IMR-90 (cell line): ENCODE measurements around the gene NF2. TPM values are rescaled to one million over a fixed set of nuclear protein-coding genes. Genes with fewer than 3 reads are reported as not detected.
A peak's percentile ranks its signal among the peaks of the same experiment; 100 is the strongest.

Experiments used
- ATAC-seq: fragments of 200-7000 bp; cut with Tn5 transposase; 2 replicates; pipeline ENCODE4 v1.9.1; 2020; ENCODE audit warnings: low read depth, mild to moderate bottlenecking, moderate library complexity
- BruUV-seq: library from RNA; stranded (reverse); fragments of 400-500 nt; replicated peaks from 2 replicates; lab custom pipeline; 2021; lab: Mats Ljungman, UMichigan
- CTCF ChIA-PET: fragments of 300-600 bp; formaldehyde crosslinking; extraction: SDS; loops from one replicate; lab custom pipeline; 2021; ENCODE audit warnings: antibody characterized with exemption; lab: Yijun Ruan, JAX
- POLR2A ChIA-PET: fragments of 300-600 bp; sonication (Branson Sonifier 250); formaldehyde crosslinking; loops from one replicate; lab custom pipeline; 2022; ENCODE audit warnings: antibody characterized with exemption; ENCODE audit not compliant: unreplicated experiment; lab: Charles Lee
- DNase-seq: peaks from one replicate; pipeline ENCODE4 v3.0.0; 2013
- H2AFZ ChIP-seq: replicated peaks from 2 replicates; pipeline ENCODE3; 2013; ENCODE audit warnings: low read length, mild to moderate bottlenecking; ENCODE audit not compliant: poor library complexity
- H2AK5ac ChIP-seq: 2 replicates; pipeline ENCODE4 v1.6.1; 2013; ENCODE audit warnings: low read depth, low read length, inconsistent platforms
- H2AK9ac ChIP-seq: replicated peaks from 2 replicates; pipeline ENCODE3; 2013; ENCODE audit warnings: mild to moderate bottlenecking, low read depth, low read length, moderate library complexity; ENCODE audit not compliant: poor library complexity
- H2BK120ac ChIP-seq: 2 replicates; pipeline ENCODE4 v1.6.1; 2013; ENCODE audit warnings: low read depth, low read length, inconsistent platforms
- H2BK15ac ChIP-seq: 3 replicates; pipeline ENCODE4 v1.6.1; 2013; ENCODE audit warnings: low read depth, low read length, inconsistent platforms
- H2BK20ac ChIP-seq: 2 replicates; pipeline ENCODE4 v1.6.1; 2013; ENCODE audit warnings: low read depth, mild to moderate bottlenecking, inconsistent platforms, low read length, moderate library complexity
- H2BK5ac ChIP-seq: 2 replicates; pipeline ENCODE4 v1.6.1; 2013; ENCODE audit warnings: mild to moderate bottlenecking, low read depth, low read length, inconsistent platforms; ENCODE audit not compliant: poor library complexity, severe bottlenecking
- H3K14ac ChIP-seq: replicated peaks from 2 replicates; pipeline ENCODE4 v1.6.1; 2013; ENCODE audit warnings: low read depth, low read length, inconsistent platforms
- H3K18ac ChIP-seq: 2 replicates; pipeline ENCODE4 v1.6.1; 2013; ENCODE audit warnings: low read depth, low read length, control low read depth
- H3K23ac ChIP-seq: 2 replicates; pipeline ENCODE4 v1.6.1; 2013; ENCODE audit warnings: low read depth, low read length, inconsistent platforms
- H3K27ac ChIP-seq: 2 replicates; pipeline ENCODE4 v1.5.1; 2013; ENCODE audit warnings: mild to moderate bottlenecking, control low read depth, low read length; ENCODE audit not compliant: insufficient read depth
- H3K27me3 ChIP-seq: 2 replicates; pipeline ENCODE4 v1.6.1; 2013; ENCODE audit warnings: low read length; ENCODE audit not compliant: control insufficient read depth, insufficient read depth
- H3K36me3 ChIP-seq: 2 replicates; pipeline ENCODE4 v1.6.1; 2013; ENCODE audit warnings: low read length, mixed read lengths; ENCODE audit not compliant: control insufficient read depth, insufficient read depth
- H3K4ac ChIP-seq: 2 replicates; pipeline ENCODE4 v1.6.1; 2013; ENCODE audit warnings: low read depth, low read length, inconsistent platforms
- H3K4me1 ChIP-seq: 2 replicates; pipeline ENCODE4 v1.6.1; 2013; ENCODE audit warnings: low read length, mixed read lengths; ENCODE audit not compliant: control insufficient read depth, insufficient read depth
- H3K4me2 ChIP-seq: 2 replicates; pipeline ENCODE4 v1.6.1; 2013; ENCODE audit warnings: low read depth, mild to moderate bottlenecking, control low read depth, low read length, moderate library complexity
- H3K4me3 ChIP-seq: 2 replicates; pipeline ENCODE4 v1.5.1; 2013; ENCODE audit warnings: low read depth, mild to moderate bottlenecking, control low read depth, low read length, moderate library complexity; ENCODE audit not compliant: insufficient read depth
- H3K56ac ChIP-seq: 2 replicates; pipeline ENCODE4 v1.6.1; 2013; ENCODE audit warnings: low read length, inconsistent platforms; ENCODE audit not compliant: insufficient read depth; ENCODE audit errors: extremely low read depth
- H3K79me1 ChIP-seq, 2 experiments: 2 replicates each; pipeline ENCODE4 v1.6.1; 2013; ENCODE audit warnings: low read length in 2 of 2, inconsistent platforms in 1 of 2, low read depth in 1 of 2
- H3K9ac ChIP-seq: 2 replicates; pipeline ENCODE4 v1.6.1; 2013; ENCODE audit warnings: low read depth, low read length, control low read depth
- H3K9me1 ChIP-seq: 2 replicates; pipeline ENCODE4 v1.6.1; 2013; ENCODE audit warnings: low read length, inconsistent platforms; ENCODE audit not compliant: insufficient read depth
- H3K9me3 ChIP-seq: 2 replicates; pipeline ENCODE4 v1.6.1; 2013; ENCODE audit warnings: low read length; ENCODE audit not compliant: control insufficient read depth, insufficient read depth
- H4K20me1 ChIP-seq: 2 replicates; pipeline ENCODE4 v1.6.1; 2013; ENCODE audit warnings: low read length, inconsistent platforms; ENCODE audit not compliant: insufficient read depth
- H4K5ac ChIP-seq: 2 replicates; pipeline ENCODE4 v1.6.1; 2013; ENCODE audit warnings: mild to moderate bottlenecking, low read depth, low read length, control low read depth
- H4K8ac ChIP-seq, 2 experiments: 2 replicates each; pipeline ENCODE4 v1.6.1; 2013; ENCODE audit warnings: low read depth in 2 of 2, low read length in 2 of 2, control low read depth in 1 of 2, inconsistent platforms in 1 of 2
- H4K91ac ChIP-seq: 2 replicates; pipeline ENCODE4 v1.6.1; 2013; ENCODE audit warnings: low read depth, low read length, inconsistent platforms; ENCODE audit not compliant: insufficient read depth
- BHLHE40 ChIP-seq: fragments of 150-350 bp; IDR thresholded peaks from 2 replicates; pipeline ENCODE4 v1.6.1; 2016; ENCODE audit warnings: mild to moderate bottlenecking, low read depth, low read length
- CEBPB ChIP-seq: IDR thresholded peaks from 2 replicates; pipeline ENCODE4 v1.6.1; 2012; ENCODE audit warnings: low read depth, low read length, improper control_type of control experiment
- CHD1 ChIP-seq: IDR thresholded peaks from 2 replicates; pipeline ENCODE4 v1.6.1; 2012; ENCODE audit warnings: low read depth, low read length, improper control_type of control experiment
- FOS ChIP-seq: fragments of 150-350 bp; IDR thresholded peaks from 2 replicates; pipeline ENCODE4 v1.6.1; 2016; ENCODE audit warnings: low read depth, low read length
- MAFK ChIP-seq: IDR thresholded peaks from 2 replicates; pipeline ENCODE4 v1.6.1; 2012; ENCODE audit warnings: low read depth, low read length, improper control_type of control experiment
- MAZ ChIP-seq: IDR thresholded peaks from 2 replicates; pipeline ENCODE4 v1.6.1; 2012; ENCODE audit warnings: low read depth, mild to moderate bottlenecking, low read length, improper control_type of control experiment, moderate library complexity, borderline replicate concordance
- MXI1 ChIP-seq: IDR thresholded peaks from 2 replicates; pipeline ENCODE4 v1.6.1; 2012; ENCODE audit warnings: low read depth, mild to moderate bottlenecking, low read length, moderate library complexity, borderline replicate concordance
- NFE2L2 ChIP-seq: fragments of 150-350 bp; IDR thresholded peaks from 2 replicates; pipeline ENCODE4 v1.6.1; 2016; ENCODE audit warnings: low read depth, mild to moderate bottlenecking, low read length
- POLR2A ChIP-seq: IDR thresholded peaks from 2 replicates; pipeline ENCODE4 v1.6.1; 2012; ENCODE audit warnings: mild to moderate bottlenecking, low read depth, low read length
- RAD21 ChIP-seq: IDR thresholded peaks from 2 replicates; pipeline ENCODE4 v1.6.1; 2012; ENCODE audit warnings: low read length, improper control_type of control experiment
- RCOR1 ChIP-seq: IDR thresholded peaks from 2 replicates; pipeline ENCODE4 v1.6.1; 2012; ENCODE audit warnings: mild to moderate bottlenecking, low read length, improper control_type of control experiment; ENCODE audit not compliant: insufficient replicate concordance
- RFX5 ChIP-seq: IDR thresholded peaks from 2 replicates; pipeline ENCODE4 v1.8.0; 2012; ENCODE audit warnings: low read depth, mild to moderate bottlenecking, low read length, moderate library complexity
- SMC3 ChIP-seq: fragments of 150-350 bp; IDR thresholded peaks from 2 replicates; pipeline ENCODE4 v1.6.1; 2016; ENCODE audit warnings: low read depth, mild to moderate bottlenecking, antibody characterized with exemption, low read length, moderate library complexity
- WGBS, 2 experiments: methylation state at CpG; one replicate each; pipeline versions ENCODE4 v1.1.5 to v1.1.7; 2013; ENCODE audit warnings: missing lambda C conversion rate in 2 of 2; ENCODE audit not compliant: insufficient read length in 1 of 2; ENCODE audit errors: extremely low coverage in 2 of 2; 5-methylcytosine and 5-hydroxymethylcytosine counted together
- dilution Hi-C: fragments of 300-500 bp; cut with HindIII; formaldehyde crosslinking; loops from one replicate; pipeline ENCODE4 v1.14.3; 2018; ENCODE audit warnings: low sequenced_read_pairs; ENCODE audit not compliant: unreplicated experiment
- in situ Hi-C: fragments of 300-500 bp; cut with MboI; formaldehyde crosslinking; loops from 3 replicates; pipeline ENCODE4 v1.14.3; 2019; ENCODE audit warnings: low sequenced_read_pairs, inconsistent platforms, mixed read lengths
- intact Hi-C: fragments of 100-400 bp; cut with micrococcal nuclease; formaldehyde crosslinking; loops from 2 replicates; pipeline ENCODE4 v1.10.0; 2022
- polyA plus RNA-seq, 3 experiments: library from polyadenylated mRNA; depleted of rRNA; stranded (reverse); fragments of >200 nt; gene quantifications; 2 replicates each; pipeline ENCODE4 v1.2.3, GENCODE V29; 2012; ENCODE audit warnings: low replicate concordance in 1 of 3
- total RNA-seq: library from RNA; depleted of rRNA; stranded (reverse); fragments of >200 nt; gene quantifications from 2 replicates; pipeline ENCODE4 v1.2.3, GENCODE V29; 2012
- TF ChIP-seq, protein P1 (sequence below): fragments of 150-350 bp; IDR thresholded peaks from 2 replicates; pipeline ENCODE4 v1.6.1; 2017; ENCODE audit warnings: mild to moderate bottlenecking, antibody characterized with exemption, low read length, low read depth
- TF ChIP-seq, protein P2 (sequence below): conservative IDR thresholded peaks from 2 replicates; pipeline ENCODE4 v1.5.1; 2012; ENCODE audit warnings: mild to moderate bottlenecking, low read depth, low read length, improper control_type of control experiment
- TF ChIP-seq, protein P3 (sequence below): fragments of 150-350 bp; IDR thresholded peaks from 2 replicates; pipeline ENCODE4 v1.6.1; 2016; ENCODE audit warnings: low read depth, mild to moderate bottlenecking, low read length, moderate library complexity, borderline replicate concordance

NF2 gene
- total and polyA plus RNA-seq, 2 of the 4 experiments (the other 2 are of a cell fraction): 59.0 to 151 TPM

DNA sequence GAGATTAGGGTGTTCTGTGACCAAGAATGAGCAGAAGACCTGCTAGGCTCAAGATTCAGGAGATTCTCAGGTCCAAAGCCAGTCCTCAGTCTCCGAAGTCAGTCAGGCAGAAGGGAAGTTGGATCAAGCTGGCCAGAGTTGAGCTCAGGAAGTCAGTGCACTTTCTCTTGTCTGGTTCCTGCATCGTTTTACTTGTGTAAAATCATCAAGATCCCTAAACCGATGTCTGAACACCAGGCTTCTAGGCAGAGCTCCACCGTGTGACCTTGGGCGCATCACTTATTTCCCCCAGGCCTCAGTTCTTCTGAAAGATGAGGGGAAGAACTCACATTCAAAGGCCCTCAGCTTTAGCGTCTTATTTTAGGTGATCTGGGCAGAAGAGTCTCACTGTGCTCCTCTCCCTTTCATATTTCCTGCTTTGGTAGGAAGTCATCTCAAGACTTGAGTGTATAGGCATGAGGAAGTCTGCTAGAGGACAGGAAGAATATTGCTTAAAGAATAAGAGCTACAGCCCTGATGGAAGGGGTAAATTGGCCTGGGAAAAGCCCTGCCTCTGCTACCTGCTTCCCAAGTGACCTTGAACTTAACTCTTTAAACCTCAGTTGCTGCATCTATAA lies 20.2 kb downstream of the NF2 start:
- H3K9me1 ChIP-seq: peaks cover 31% of the 10 kb centered on the region
- peaks cover 34 to 79% of the 10 kb centered on the region in 2 experiments for H3K79me1 ChIP-seq
- H4K20me1 ChIP-seq: no peaks in the 10 kb centered on the region
- peaks cover 39% of the 10 kb centered on the region for H3K4me1 ChIP-seq
- peak overlapping the region; percentile 98 for H4K8ac ChIP-seq
- H2AK5ac ChIP-seq: peak overlapping the region; percentile 100
- no TSS peak for BruUV-seq
- H3K23ac ChIP-seq: peak overlapping the region; percentile 97
- H3K9ac ChIP-seq: no peak overlapping the region
- peak overlapping the region; percentile 87 for H3K27ac ChIP-seq
- H4K91ac ChIP-seq: peak overlapping the region; percentile 99
- intact Hi-C loops (no loop called here), in situ Hi-C loops (no loop called here), dilution Hi-C loops (no loop called here)
- peak overlapping the region; percentile 89 for H3K56ac ChIP-seq
- TF ChIP-seq, protein P1, sequence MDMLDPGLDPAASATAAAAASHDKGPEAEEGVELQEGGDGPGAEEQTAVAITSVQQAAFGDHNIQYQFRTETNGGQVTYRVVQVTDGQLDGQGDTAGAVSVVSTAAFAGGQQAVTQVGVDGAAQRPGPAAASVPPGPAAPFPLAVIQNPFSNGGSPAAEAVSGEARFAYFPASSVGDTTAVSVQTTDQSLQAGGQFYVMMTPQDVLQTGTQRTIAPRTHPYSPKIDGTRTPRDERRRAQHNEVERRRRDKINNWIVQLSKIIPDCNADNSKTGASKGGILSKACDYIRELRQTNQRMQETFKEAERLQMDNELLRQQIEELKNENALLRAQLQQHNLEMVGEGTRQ: no peak
- TF ChIP-seq RFX5: no peak
- TF ChIP-seq MAZ: no peak
- TF ChIP-seq, protein P2, sequence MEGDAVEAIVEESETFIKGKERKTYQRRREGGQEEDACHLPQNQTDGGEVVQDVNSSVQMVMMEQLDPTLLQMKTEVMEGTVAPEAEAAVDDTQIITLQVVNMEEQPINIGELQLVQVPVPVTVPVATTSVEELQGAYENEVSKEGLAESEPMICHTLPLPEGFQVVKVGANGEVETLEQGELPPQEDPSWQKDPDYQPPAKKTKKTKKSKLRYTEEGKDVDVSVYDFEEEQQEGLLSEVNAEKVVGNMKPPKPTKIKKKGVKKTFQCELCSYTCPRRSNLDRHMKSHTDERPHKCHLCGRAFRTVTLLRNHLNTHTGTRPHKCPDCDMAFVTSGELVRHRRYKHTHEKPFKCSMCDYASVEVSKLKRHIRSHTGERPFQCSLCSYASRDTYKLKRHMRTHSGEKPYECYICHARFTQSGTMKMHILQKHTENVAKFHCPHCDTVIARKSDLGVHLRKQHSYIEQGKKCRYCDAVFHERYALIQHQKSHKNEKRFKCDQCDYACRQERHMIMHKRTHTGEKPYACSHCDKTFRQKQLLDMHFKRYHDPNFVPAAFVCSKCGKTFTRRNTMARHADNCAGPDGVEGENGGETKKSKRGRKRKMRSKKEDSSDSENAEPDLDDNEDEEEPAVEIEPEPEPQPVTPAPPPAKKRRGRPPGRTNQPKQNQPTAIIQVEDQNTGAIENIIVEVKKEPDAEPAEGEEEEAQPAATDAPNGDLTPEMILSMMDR: no peak
- no peak for TF ChIP-seq BHLHE40
- TF ChIP-seq RCOR1: no peak
- no peak for TF ChIP-seq SMC3
- TF ChIP-seq POLR2A: no peak
- TF ChIP-seq NFE2L2: no peak
- no peak for TF ChIP-seq CHD1
- TF ChIP-seq FOS: no peak
- no peak for TF ChIP-seq CEBPB
- TF ChIP-seq, protein P3, sequence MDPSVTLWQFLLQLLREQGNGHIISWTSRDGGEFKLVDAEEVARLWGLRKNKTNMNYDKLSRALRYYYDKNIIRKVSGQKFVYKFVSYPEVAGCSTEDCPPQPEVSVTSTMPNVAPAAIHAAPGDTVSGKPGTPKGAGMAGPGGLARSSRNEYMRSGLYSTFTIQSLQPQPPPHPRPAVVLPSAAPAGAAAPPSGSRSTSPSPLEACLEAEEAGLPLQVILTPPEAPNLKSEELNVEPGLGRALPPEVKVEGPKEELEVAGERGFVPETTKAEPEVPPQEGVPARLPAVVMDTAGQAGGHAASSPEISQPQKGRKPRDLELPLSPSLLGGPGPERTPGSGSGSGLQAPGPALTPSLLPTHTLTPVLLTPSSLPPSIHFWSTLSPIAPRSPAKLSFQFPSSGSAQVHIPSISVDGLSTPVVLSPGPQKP: no peak
- TF ChIP-seq MXI1: no peak
- no peak for TF ChIP-seq RAD21
- TF ChIP-seq MAFK: no peak
- H4K5ac ChIP-seq: peak overlapping the region; percentile 74
- H2BK120ac ChIP-seq: peak overlapping the region; percentile 98
- peak overlapping the region; percentile 87 for H2AK9ac ChIP-seq
- CTCF ChIA-PET: no interaction called here
- peak overlapping the region; percentile 97 for H2BK15ac ChIP-seq
- ATAC-seq: no peak
- H2AFZ ChIP-seq: peak overlapping the region; percentile 12
- H3K9me3 ChIP-seq: no peaks in the 10 kb centered on the region
- 94% methylated on average over 2 of the region's 6 CpGs; no CpG with 5 or more reads in 1 of the 2 experiments for WGBS, 2 experiments
- peak overlapping the region; percentile 99 for H3K4ac ChIP-seq
- H2BK5ac ChIP-seq: peak overlapping the region; percentile 100
- no peak overlapping the region for H3K4me2 ChIP-seq
- POLR2A ChIA-PET: no interaction called here
- no peak for DNase-seq
- H3K36me3 ChIP-seq: no peaks in the 10 kb centered on the region
- H3K4me3 ChIP-seq: no peak overlapping the region
- peak overlapping the region; percentile 75 for H3K18ac ChIP-seq
- peak overlapping the region; percentile 98 for H2BK20ac ChIP-seq
- H3K27me3 ChIP-seq: no peaks in the 10 kb centered on the region
- H3K14ac ChIP-seq: peak overlapping the region; percentile 96
